ENCODE data around the gene EFHC2.

EFHC2 gene

GRCh38 chrX:44241546-44241945, 101.9 kb downstream of the EFHC2 start:
- WGBS (ENCODE audit: insufficient coverage): no CpG with 5 or more reads among the region's 4 CpGs
- Histone ChIP-seq H3K4me3 (ENCODE audit: control insufficient read depth in 1 of 7, extremely low read depth in 1 of 7, insufficient read depth in 4 of 7, low read depth in 2 of 7, low read length in 6 of 7) (no peak overlapping the region), H3K4me1 (ENCODE audit: control extremely low read depth in 1 of 4, control insufficient read depth in 4 of 4, insufficient read depth in 4 of 4, low read length in 3 of 4) (peaks cover 0 to 5% (median 4%) of the 10 kb centered on the region in 4 experiments), H3K36me3 (ENCODE audit: control insufficient read depth in 4 of 4, insufficient read depth in 4 of 4, low read length in 3 of 4) (no peaks in the 10 kb centered on the region), H3K27ac (ENCODE audit: insufficient read depth in 1 of 2, low read depth in 1 of 2, low read length in 2 of 2, poor library complexity in 1 of 2, severe bottlenecking in 2 of 2) (no peak overlapping the region), H3K27me3 (replicated peaks in 2 of 5; ENCODE audit: control insufficient read depth in 4 of 5, insufficient read depth in 5 of 5, low read length in 4 of 5) (peaks cover 0 to 3% (median 0%) of the 10 kb centered on the region in 5 experiments), H3K9me3 (ENCODE audit: control extremely low read depth in 1 of 5, control insufficient read depth in 4 of 5, insufficient read depth in 2 of 5, low read depth in 1 of 5, low read length in 4 of 5) (no peaks in the 10 kb centered on the region)
- POLR2A ChIA-PET: no interaction called here
- CTCF ChIA-PET: no interaction called here
- no peak for DNase-seq

- no CpG with 5 or more reads among the region's 1 CpG for WGBS (ENCODE audit: insufficient coverage)
- H3K27ac ChIP-seq (ENCODE audit: insufficient read depth in 1 of 2, low read depth in 1 of 2, low read length in 2 of 2, poor library complexity in 1 of 2, severe bottlenecking in 2 of 2): no peak overlapping the region
- H3K4me3 ChIP-seq (ENCODE audit: control insufficient read depth in 1 of 7, extremely low read depth in 1 of 7, insufficient read depth in 4 of 7, low read depth in 2 of 7, low read length in 6 of 7): no peak overlapping the region
- H3K4me1 ChIP-seq (ENCODE audit: control extremely low read depth in 1 of 4, control insufficient read depth in 4 of 4, insufficient read depth in 4 of 4, low read length in 3 of 4): no peaks in the 10 kb centered on the region
- H3K27me3 ChIP-seq (replicated peaks in 2 of 5; ENCODE audit: control insufficient read depth in 4 of 5, insufficient read depth in 5 of 5, low read length in 4 of 5): no peaks in the 10 kb centered on the region
- no peaks in the 10 kb centered on the region for H3K9me3 ChIP-seq (ENCODE audit: control extremely low read depth in 1 of 5, control insufficient read depth in 4 of 5, insufficient read depth in 2 of 5, low read depth in 1 of 5, low read length in 4 of 5)
- ChIA-PET CTCF (no interaction called here), POLR2A (no interaction called here)
- H3K36me3 ChIP-seq (ENCODE audit: control insufficient read depth in 4 of 4, insufficient read depth in 4 of 4, low read length in 3 of 4): no peaks in the 10 kb centered on the region
- no peak for DNase-seq
Observed at GRCh38 chrX:44240036-44240435, 103.4 kb downstream of the EFHC2 start.

- peaks cover 0 to 3% (median 0%) of the 10 kb centered on the region in 4 experiments for H3K36me3 ChIP-seq (ENCODE audit: control insufficient read depth in 4 of 4, insufficient read depth in 4 of 4, low read length in 3 of 4)
- no peaks in the 10 kb centered on the region for H3K9me3 ChIP-seq (ENCODE audit: control extremely low read depth in 1 of 5, control insufficient read depth in 4 of 5, insufficient read depth in 2 of 5, low read depth in 1 of 5, low read length in 4 of 5)
- ChIA-PET CTCF (no interaction called here), POLR2A (no interaction called here)
- no peak overlapping the region for H3K27ac ChIP-seq (ENCODE audit: insufficient read depth in 1 of 2, low read depth in 1 of 2, low read length in 2 of 2, poor library complexity in 1 of 2, severe bottlenecking in 2 of 2)
- no peaks in the 10 kb centered on the region for H3K27me3 ChIP-seq (replicated peaks in 2 of 5; ENCODE audit: control insufficient read depth in 4 of 5, insufficient read depth in 5 of 5, low read length in 4 of 5)
- DNase-seq: no peak
- no peaks in the 10 kb centered on the region for H3K4me1 ChIP-seq (ENCODE audit: control extremely low read depth in 1 of 4, control insufficient read depth in 4 of 4, insufficient read depth in 4 of 4, low read length in 3 of 4)
- H3K4me3 ChIP-seq (ENCODE audit: control insufficient read depth in 1 of 7, extremely low read depth in 1 of 7, insufficient read depth in 4 of 7, low read depth in 2 of 7, low read length in 6 of 7): no peak overlapping the region
Observed at GRCh38 chrX:44239036-44239435, 104.4 kb downstream of the EFHC2 start.

DNA sequence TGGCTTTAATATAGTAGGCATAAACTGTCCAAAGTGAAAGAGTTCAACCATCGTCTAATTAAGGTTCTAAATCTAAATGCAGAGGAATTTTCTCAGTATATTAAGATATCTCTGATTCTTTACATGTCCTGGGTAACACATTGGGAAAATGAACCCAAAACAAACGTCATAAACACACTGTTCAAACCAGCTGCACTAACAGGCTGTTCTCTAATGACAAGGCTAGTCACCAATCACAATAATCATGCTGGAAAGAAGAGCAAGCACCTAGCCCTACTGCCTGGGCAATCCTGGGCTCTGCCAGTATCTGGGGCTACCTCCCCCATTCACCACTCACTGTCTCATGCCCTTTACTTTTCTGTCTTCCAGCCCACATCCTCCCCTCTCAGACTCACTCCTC, 107.9 kb downstream of the EFHC2 start:
- H3K27me3 ChIP-seq (replicated peaks in 2 of 5; ENCODE audit: control insufficient read depth in 4 of 5, insufficient read depth in 5 of 5, low read length in 4 of 5): peaks cover 0 to 9% (median 0%) of the 10 kb centered on the region in 5 experiments
- no peak overlapping the region for H3K4me3 ChIP-seq (ENCODE audit: control insufficient read depth in 1 of 7, extremely low read depth in 1 of 7, insufficient read depth in 4 of 7, low read depth in 2 of 7, low read length in 6 of 7)
- whole genome bisulfite sequencing (ENCODE audit: insufficient coverage): 29% methylated on average over 1 of the region's 2 CpGs
- ChIA-PET POLR2A (no interaction called here), CTCF (no interaction called here)
- H3K4me1 ChIP-seq (ENCODE audit: control extremely low read depth in 1 of 4, control insufficient read depth in 4 of 4, insufficient read depth in 4 of 4, low read length in 3 of 4): no peaks in the 10 kb centered on the region
- peaks cover 0 to 10% (median 2%) of the 10 kb centered on the region in 4 experiments for H3K36me3 ChIP-seq (ENCODE audit: control insufficient read depth in 4 of 4, insufficient read depth in 4 of 4, low read length in 3 of 4)
- no peak for DNase-seq
- no peaks in the 10 kb centered on the region for H3K9me3 ChIP-seq (ENCODE audit: control extremely low read depth in 1 of 5, control insufficient read depth in 4 of 5, insufficient read depth in 2 of 5, low read depth in 1 of 5, low read length in 4 of 5)
- no peak overlapping the region for H3K27ac ChIP-seq (ENCODE audit: insufficient read depth in 1 of 2, low read depth in 1 of 2, low read length in 2 of 2, poor library complexity in 1 of 2, severe bottlenecking in 2 of 2)

- DNase-seq: no peak
- H3K36me3 ChIP-seq (ENCODE audit: control insufficient read depth in 4 of 4, insufficient read depth in 4 of 4, low read length in 3 of 4): peaks cover 0 to 10% (median 2%) of the 10 kb centered on the region in 4 experiments
- no peaks in the 10 kb centered on the region for H3K9me3 ChIP-seq (ENCODE audit: control extremely low read depth in 1 of 5, control insufficient read depth in 4 of 5, insufficient read depth in 2 of 5, low read depth in 1 of 5, low read length in 4 of 5)
- H3K4me1 ChIP-seq (ENCODE audit: control extremely low read depth in 1 of 4, control insufficient read depth in 4 of 4, insufficient read depth in 4 of 4, low read length in 3 of 4): no peaks in the 10 kb centered on the region
- H3K27ac ChIP-seq (ENCODE audit: insufficient read depth in 1 of 2, low read depth in 1 of 2, low read length in 2 of 2, poor library complexity in 1 of 2, severe bottlenecking in 2 of 2): no peak overlapping the region
- ChIA-PET POLR2A (no interaction called here), CTCF (no interaction called here)
- H3K4me3 ChIP-seq (ENCODE audit: control insufficient read depth in 1 of 7, extremely low read depth in 1 of 7, insufficient read depth in 4 of 7, low read depth in 2 of 7, low read length in 6 of 7): no peak overlapping the region
- WGBS (ENCODE audit: insufficient coverage): 90% methylated on average over 2 of the region's 2 CpGs
- peaks cover 0 to 12% (median 0%) of the 10 kb centered on the region in 5 experiments for H3K27me3 ChIP-seq (replicated peaks in 2 of 5; ENCODE audit: control insufficient read depth in 4 of 5, insufficient read depth in 5 of 5, low read length in 4 of 5)
Observed at GRCh38 chrX:44234541-44234940, 108.9 kb downstream of the EFHC2 start.

DNA sequence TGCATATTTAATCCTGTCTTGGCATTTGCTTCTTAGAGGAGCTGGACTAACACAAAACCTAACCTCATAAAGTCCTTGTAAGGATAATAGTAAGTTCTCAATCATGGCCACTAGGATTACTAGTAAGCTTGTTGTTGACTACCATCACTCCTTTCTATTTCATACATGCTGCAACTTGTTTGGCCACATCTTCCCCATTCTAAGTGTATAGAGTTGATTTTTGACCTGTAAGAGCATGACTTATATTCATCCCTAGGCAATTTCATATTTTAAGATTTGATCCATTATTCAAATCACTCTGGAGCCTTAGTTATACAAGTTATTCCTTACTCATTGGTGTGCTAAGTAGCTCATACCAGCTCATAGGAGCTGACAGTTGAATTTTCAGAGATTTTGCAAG, 109.4 kb downstream of the EFHC2 start:
- peaks cover 0 to under 1% (median 0%) of the 10 kb centered on the region in 4 experiments for H3K4me1 ChIP-seq (ENCODE audit: control extremely low read depth in 1 of 4, control insufficient read depth in 4 of 4, insufficient read depth in 4 of 4, low read length in 3 of 4)
- no peak overlapping the region for H3K27ac ChIP-seq (ENCODE audit: insufficient read depth in 1 of 2, low read depth in 1 of 2, low read length in 2 of 2, poor library complexity in 1 of 2, severe bottlenecking in 2 of 2)
- POLR2A ChIA-PET: no interaction called here
- no peaks in the 10 kb centered on the region for H3K9me3 ChIP-seq (ENCODE audit: control extremely low read depth in 1 of 5, control insufficient read depth in 4 of 5, insufficient read depth in 2 of 5, low read depth in 1 of 5, low read length in 4 of 5)
- no peak for DNase-seq
- peaks cover 0 to 10% (median 2%) of the 10 kb centered on the region in 4 experiments for H3K36me3 ChIP-seq (ENCODE audit: control insufficient read depth in 4 of 4, insufficient read depth in 4 of 4, low read length in 3 of 4)
- H3K27me3 ChIP-seq (replicated peaks in 2 of 5; ENCODE audit: control insufficient read depth in 4 of 5, insufficient read depth in 5 of 5, low read length in 4 of 5): peaks cover 0 to 12% (median 0%) of the 10 kb centered on the region in 5 experiments
- no peak overlapping the region for H3K4me3 ChIP-seq (ENCODE audit: control insufficient read depth in 1 of 7, extremely low read depth in 1 of 7, insufficient read depth in 4 of 7, low read depth in 2 of 7, low read length in 6 of 7)
- CTCF ChIA-PET: no interaction called here

GRCh38 chrX:44232081-44232480, 111.4 kb downstream of the EFHC2 start:
- no peak overlapping the region for H3K27ac ChIP-seq (ENCODE audit: insufficient read depth in 1 of 2, low read depth in 1 of 2, low read length in 2 of 2, poor library complexity in 1 of 2, severe bottlenecking in 2 of 2)
- H3K4me3 ChIP-seq (ENCODE audit: control insufficient read depth in 1 of 7, extremely low read depth in 1 of 7, insufficient read depth in 4 of 7, low read depth in 2 of 7, low read length in 6 of 7): no peak overlapping the region
- ChIA-PET CTCF (no interaction called here), POLR2A (no interaction called here)
- DNase-seq: no peak
- H3K27me3 ChIP-seq (replicated peaks in 2 of 5; ENCODE audit: control insufficient read depth in 4 of 5, insufficient read depth in 5 of 5, low read length in 4 of 5): peaks cover 0 to 18% (median 0%) of the 10 kb centered on the region in 5 experiments
- WGBS (ENCODE audit: insufficient coverage): 91% methylated on average over 4 of the region's 5 CpGs
- no peaks in the 10 kb centered on the region for H3K9me3 ChIP-seq (ENCODE audit: control extremely low read depth in 1 of 5, control insufficient read depth in 4 of 5, insufficient read depth in 2 of 5, low read depth in 1 of 5, low read length in 4 of 5)
- H3K36me3 ChIP-seq (ENCODE audit: control insufficient read depth in 4 of 4, insufficient read depth in 4 of 4, low read length in 3 of 4): peaks cover 0 to 10% (median 2%) of the 10 kb centered on the region in 4 experiments
- peaks cover 0 to 4% (median 2%) of the 10 kb centered on the region in 4 experiments for H3K4me1 ChIP-seq (ENCODE audit: control extremely low read depth in 1 of 4, control insufficient read depth in 4 of 4, insufficient read depth in 4 of 4, low read length in 3 of 4)

All from common myeloid progenitor, CD34-positive (primary cell).